Upper lobe of right lung (tissue), 1 donor: ENCODE results near the gene DLD. TPM values are rescaled to one million over a fixed set of nuclear protein-coding genes. Genes with fewer than 3 reads are reported as not detected.

Experiments used
- ATAC-seq: fragments of 200-7000 bp; cut with Tn5 transposase; one replicate; pipeline ENCODE4 v1.9.1; 2020; ENCODE audit warnings: mild to moderate bottlenecking, moderate library complexity
- DNase-seq: peaks from one replicate; pipeline ENCODE4 v3.0.0-alpha.2; 2020
- H3K27ac ChIP-seq: fragments of 200-600 bp; one replicate; pipeline ENCODE4 v1.8.0; 2022
- H3K27me3 ChIP-seq: fragments of 200-600 bp; one replicate; pipeline ENCODE4 v1.8.0; 2022; ENCODE audit warnings: mild to moderate bottlenecking
- H3K36me3 ChIP-seq: fragments of 200-600 bp; one replicate; pipeline ENCODE4 v1.8.0; 2022
- H3K4me1 ChIP-seq: fragments of 200-600 bp; one replicate; pipeline ENCODE4 v1.8.0; 2022
- H3K4me3 ChIP-seq: fragments of 200-600 bp; one replicate; pipeline ENCODE4 v1.8.0; 2022; ENCODE audit warnings: mild to moderate bottlenecking
- H3K9me3 ChIP-seq: fragments of 200-600 bp; one replicate; pipeline ENCODE4 v1.8.0; 2022
- CTCF ChIP-seq: fragments of 200-600 bp; IDR thresholded peaks from one replicate; pipeline ENCODE4 v1.8.0; 2022; ENCODE audit warnings: antibody characterized with exemption
- intact Hi-C: fragments of 100-400 bp; cut with DNase I; formaldehyde crosslinking; loops from one replicate; pipeline ENCODE4 v1.11.0; 2022
- total RNA-seq: library from RNA; stranded (reverse); fragmentation: NEBNext Ultra II Directional; extraction: Animal tissue kit (Norgen Biotek cat#: 25700); gene quantifications from one replicate; pipeline ENCODE4 v1.2.1, GENCODE V29; 2021
- donor health status: DM: no; HTN: yes; CAD: no; lungs with severe emphysema.

The DLD gene
- total RNA-seq, 1 donor from 2014 or later, result 65.6 TPM

DNA sequence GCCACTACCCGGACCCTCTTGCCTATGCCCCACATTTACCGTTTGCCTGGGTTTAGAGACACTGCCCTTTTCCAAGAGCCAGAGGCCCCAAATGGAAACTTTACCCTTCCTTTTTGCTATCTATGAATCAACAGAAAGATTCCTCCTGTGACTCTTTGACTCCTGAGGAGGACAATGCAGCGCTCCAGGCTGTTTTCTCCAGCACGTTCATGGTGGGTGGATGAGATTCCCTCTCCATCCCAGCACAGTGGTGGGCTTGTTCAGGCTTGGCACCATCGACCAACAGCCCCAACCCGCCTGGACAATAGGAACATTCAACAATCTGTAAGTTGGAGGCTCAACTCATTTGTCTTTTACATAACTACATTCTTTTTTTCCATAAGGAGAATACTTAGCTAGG lies 55.9 kb downstream of the DLD start:
- no peak for TF ChIP-seq CTCF
- DNase-seq (no peak), ATAC-seq (no peak)
- H3K27ac ChIP-seq, result no peak overlapping the region
- no peaks in the 10 kb centered on the region for H3K9me3 ChIP-seq
- intact Hi-C loops, result no loop called here
- H3K27me3 ChIP-seq, result no peaks in the 10 kb centered on the region
- H3K4me3 ChIP-seq, result no peak overlapping the region
- H3K4me1 ChIP-seq, result peaks cover 16% of the 10 kb centered on the region
- H3K36me3 ChIP-seq, result peaks cover 17% of the 10 kb centered on the region

GRCh38 chr7:107948645-107949442 lies 57.9 kb downstream of the DLD start:
- Histone ChIP-seq H3K36me3 (peaks cover 19% of the 10 kb centered on the region), H3K4me1 (peaks cover 27% of the 10 kb centered on the region), H3K27ac (no peak overlapping the region), H3K27me3 (no peaks in the 10 kb centered on the region), H3K4me3 (no peak overlapping the region), H3K9me3 (no peaks in the 10 kb centered on the region)
- DNase-seq, result no peak
- ATAC-seq, result no peak
- intact Hi-C loops, result no loop called here
- no peak for TF ChIP-seq CTCF

DNA sequence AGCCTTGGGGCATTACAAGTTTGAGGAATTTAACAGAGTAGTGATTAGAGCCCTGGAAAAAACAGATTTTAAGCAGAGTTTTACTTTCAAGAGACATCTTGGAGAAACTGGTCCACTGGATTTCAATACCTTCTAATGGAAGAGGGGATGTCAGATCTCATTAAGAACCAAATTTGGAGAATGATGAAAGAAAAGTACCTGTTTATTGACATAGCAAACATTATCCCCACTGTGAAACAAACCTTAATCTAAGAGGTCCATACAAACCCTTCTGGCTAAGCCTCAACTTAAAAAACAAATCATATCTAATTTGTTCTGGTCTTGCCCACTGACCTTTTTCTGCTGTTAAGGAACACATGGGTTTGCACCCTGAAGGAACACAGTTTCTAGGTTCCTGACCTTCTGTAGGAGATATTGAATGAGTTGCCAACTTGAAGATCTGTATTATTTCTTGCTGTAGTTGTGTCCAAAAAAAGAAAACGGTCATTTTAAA lies 58.5 kb downstream of the DLD start:
- H3K4me3 ChIP-seq, result no peak overlapping the region
- H3K9me3 ChIP-seq, result no peaks in the 10 kb centered on the region
- no peak overlapping the region for H3K27ac ChIP-seq
- no peak for TF ChIP-seq CTCF
- no peak for ATAC-seq
- H3K27me3 ChIP-seq, result no peaks in the 10 kb centered on the region
- H3K4me1 ChIP-seq, result peaks cover 27% of the 10 kb centered on the region
- intact Hi-C loops, result no loop called here
- no peak for DNase-seq
- H3K36me3 ChIP-seq, result peaks cover 22% of the 10 kb centered on the region

DNA sequence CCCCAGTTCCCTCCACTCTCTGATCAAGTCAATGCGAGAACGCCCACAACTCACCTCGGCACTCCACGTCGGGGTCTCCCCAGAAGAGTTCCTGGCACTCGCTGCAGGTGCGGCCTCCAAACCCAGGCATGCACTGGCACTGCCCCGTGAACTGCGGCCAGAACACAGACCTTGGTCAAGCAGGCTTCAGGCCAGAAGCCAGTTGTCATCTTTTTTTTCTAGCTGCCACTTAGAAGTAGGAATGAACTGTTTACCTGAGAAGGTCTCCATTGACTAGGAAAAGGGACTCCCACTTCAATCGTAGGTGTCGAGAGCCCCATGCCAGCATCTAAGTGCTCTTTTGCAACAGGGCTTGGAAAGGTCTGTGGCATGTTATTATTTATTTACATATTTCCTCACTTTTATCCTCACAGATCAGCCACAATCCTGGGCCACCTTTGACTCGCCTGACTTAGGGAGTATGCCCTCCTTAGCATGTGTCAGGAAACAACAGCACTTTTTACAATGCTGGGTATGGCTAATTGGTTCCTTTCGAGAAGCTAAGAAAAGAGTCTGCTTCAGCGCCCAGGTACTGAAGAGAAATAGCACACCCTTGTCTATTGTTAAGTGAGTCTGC lies 60.3 kb downstream of the DLD start:
- Histone ChIP-seq H3K4me1 (peaks cover 27% of the 10 kb centered on the region), H3K27me3 (no peaks in the 10 kb centered on the region), H3K9me3 (no peaks in the 10 kb centered on the region), H3K27ac (peak overlapping the region; percentile 2), H3K36me3 (peaks cover 22% of the 10 kb centered on the region), H3K4me3 (no peak overlapping the region)
- no peak for TF ChIP-seq CTCF
- ATAC-seq, result peak; percentile 69
- DNase-seq, result no peak
- intact Hi-C loops, result no loop called here

DNA sequence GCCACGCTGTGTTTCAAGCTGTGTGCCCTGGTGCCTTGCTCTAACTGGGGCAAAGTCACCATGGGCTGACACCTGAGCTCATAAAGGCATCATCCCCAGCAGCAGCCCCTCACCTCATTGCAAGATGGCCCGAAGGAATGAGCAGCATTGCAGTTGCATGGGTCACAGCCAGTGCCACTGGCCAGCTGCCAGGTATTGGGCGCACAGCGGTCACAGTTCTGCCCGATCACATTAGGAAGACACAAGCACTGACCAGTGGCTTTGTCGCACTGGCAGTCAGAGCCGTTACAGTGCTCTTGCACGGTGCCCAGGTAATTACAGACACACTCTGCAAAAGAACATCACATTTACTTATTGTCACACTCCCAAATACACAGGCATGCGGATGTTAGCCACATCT lies 60.9 kb downstream of the DLD start:
- intact Hi-C loops, result no loop called here
- peaks cover 18% of the 10 kb centered on the region for H3K36me3 ChIP-seq
- H3K9me3 ChIP-seq, result no peaks in the 10 kb centered on the region
- ATAC-seq (peak; percentile 39), DNase-seq (no peak)
- no peaks in the 10 kb centered on the region for H3K27me3 ChIP-seq
- H3K4me3 ChIP-seq, result no peak overlapping the region
- TF ChIP-seq CTCF, result no peak
- peaks cover 27% of the 10 kb centered on the region for H3K4me1 ChIP-seq
- H3K27ac ChIP-seq, result peak overlapping the region; percentile 2
